MCF 10A (cell line): ENCODE data around the gene TRRAP. TPM values are rescaled to one million over a fixed set of nuclear protein-coding genes. Genes with fewer than 3 reads are reported as not detected.

ENCODE experiments used
- BruUV-seq: library from RNA; stranded (reverse); fragments of 400-500 nt; replicated peaks from 2 replicates; lab custom pipeline; 2021; lab: Mats Ljungman, UMichigan
- CTCF ChIA-PET: fragments of 300-600 bp; sonication (Branson Sonifier 250); formaldehyde crosslinking; extraction: SDS; loops from one replicate; lab custom pipeline; 2021; ENCODE audit warnings: antibody characterized with exemption, inconsistent platforms; lab: Yijun Ruan, JAX
- POLR2A ChIA-PET: fragments of 300-600, 350-650 bp; sonication (Branson Sonifier 250); formaldehyde crosslinking; extraction: SDS; loops from one replicate; lab custom pipeline; 2020; ENCODE audit warnings: antibody characterized with exemption, inconsistent platforms; lab: Yijun Ruan, JAX
- DNase-seq: peaks from one replicate; pipeline ENCODE4 v3.0.0-alpha.2; 2018; ENCODE audit not compliant: unreplicated experiment
- H3K27ac Mint-ChIP-seq: one replicate; pipeline ENCODE4 v1.8.0; 2022; ENCODE audit warnings: mild to moderate bottlenecking, low read depth, mixed read lengths; ENCODE audit not compliant: unreplicated experiment
- H3K27me3 Mint-ChIP-seq: one replicate; pipeline ENCODE4 v1.8.0; 2022; ENCODE audit warnings: mixed read lengths; ENCODE audit not compliant: insufficient read depth, unreplicated experiment
- H3K36me3 Mint-ChIP-seq: one replicate; pipeline ENCODE4 v1.8.0; 2022; ENCODE audit warnings: mild to moderate bottlenecking, moderate library complexity, mixed read lengths; ENCODE audit not compliant: insufficient read depth, unreplicated experiment
- H3K4me1 Mint-ChIP-seq: one replicate; pipeline ENCODE4 v1.8.0; 2022; ENCODE audit warnings: mixed read lengths; ENCODE audit not compliant: insufficient read depth, unreplicated experiment
- H3K4me3 Mint-ChIP-seq: one replicate; pipeline ENCODE4 v1.8.0; 2022; ENCODE audit warnings: mild to moderate bottlenecking, moderate library complexity, mixed read lengths; ENCODE audit not compliant: unreplicated experiment
- H3K9me3 Mint-ChIP-seq: one replicate; pipeline ENCODE4 v1.8.0; 2022; ENCODE audit warnings: mixed read lengths; ENCODE audit not compliant: unreplicated experiment
- CTCF ChIP-seq: fragments of 200-600 bp; IDR thresholded peaks from one replicate; pipeline ENCODE4 v1.8.0; 2022; ENCODE audit warnings: antibody characterized with exemption, mild to moderate bottlenecking; ENCODE audit not compliant: unreplicated experiment
- intact Hi-C: fragments of 100-400 bp; cut with micrococcal nuclease; formaldehyde crosslinking; loops from 2 replicates; pipeline ENCODE4 v1.14.1; 2022
- total RNA-seq: library from RNA; stranded (reverse); gene quantifications from 2 replicates; pipeline ENCODE4 v1.2.3, GENCODE V29; 2022

TRRAP gene
- total RNA-seq, 1 experiment from 2014 or later, result 30.4 TPM

DNA sequence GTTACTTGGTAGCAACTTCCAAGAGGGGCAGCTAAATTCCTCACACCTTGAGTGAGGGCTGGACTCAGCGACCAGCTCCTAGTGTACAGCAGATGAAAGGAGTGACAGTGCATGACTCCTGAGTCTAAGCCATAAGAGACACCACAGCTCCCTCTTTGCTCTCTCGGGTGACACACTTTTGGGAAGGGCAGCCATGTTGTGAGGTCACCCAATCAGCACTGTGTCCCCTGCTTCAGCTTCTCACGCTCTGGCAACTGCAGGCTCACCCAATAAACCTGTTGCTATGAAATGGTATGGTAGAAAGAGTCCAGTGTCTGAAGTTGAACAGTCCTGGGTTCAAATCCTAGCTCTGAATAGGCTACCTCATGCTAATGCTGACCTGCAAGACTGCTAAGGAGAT, 29.4 kb upstream of the TRRAP start:
- peaks cover 4% of the 10 kb centered on the region for H3K9me3 Mint-ChIP-seq
- no TSS peak for BruUV-seq
- ChIA-PET POLR2A (no interaction called here), CTCF (interaction anchor here (0.5 to 1.5 kb wide), 4 partner anchors 424 to 555 kb away, joined by 3 read pairs; no protein-coding TSS in a partner anchor)
- no peak overlapping the region for H3K4me3 Mint-ChIP-seq
- no peak for DNase-seq
- no peak for TF ChIP-seq CTCF
- no peaks in the 10 kb centered on the region for H3K4me1 Mint-ChIP-seq
- intact Hi-C loops, result loop anchor here (10.0 kb wide), 1 partner anchor 564 kb away; the partner anchor contains the start of gene BRI3
- H3K27ac Mint-ChIP-seq, result no peak overlapping the region
- peaks cover 12% of the 10 kb centered on the region for H3K36me3 Mint-ChIP-seq
- H3K27me3 Mint-ChIP-seq, result peaks cover 38% of the 10 kb centered on the region

- DNase-seq, result no peak
- peaks cover 30% of the 10 kb centered on the region for H3K27me3 Mint-ChIP-seq
- H3K27ac Mint-ChIP-seq, result no peak overlapping the region
- H3K9me3 Mint-ChIP-seq, result peaks cover 4% of the 10 kb centered on the region
- H3K4me3 Mint-ChIP-seq, result no peak overlapping the region
- H3K36me3 Mint-ChIP-seq, result peaks cover 6% of the 10 kb centered on the region
- intact Hi-C loops, result loop anchor here (5.0 kb wide), 1 partner anchor 831 kb away; no protein-coding TSS in a partner anchor
- BruUV-seq, result no TSS peak
- ChIA-PET CTCF (interaction anchor here (0.5 to 1.1 kb wide), 5 partner anchors 10 to 420 kb away, joined by 3 to 7 read pairs (median 3); no protein-coding TSS in a partner anchor), POLR2A (no interaction called here)
- TF ChIP-seq CTCF, result no peak
- H3K4me1 Mint-ChIP-seq, result no peaks in the 10 kb centered on the region
Observed at GRCh38 chr7:98852826-98853225, 25.5 kb upstream of the TRRAP start.

DNA sequence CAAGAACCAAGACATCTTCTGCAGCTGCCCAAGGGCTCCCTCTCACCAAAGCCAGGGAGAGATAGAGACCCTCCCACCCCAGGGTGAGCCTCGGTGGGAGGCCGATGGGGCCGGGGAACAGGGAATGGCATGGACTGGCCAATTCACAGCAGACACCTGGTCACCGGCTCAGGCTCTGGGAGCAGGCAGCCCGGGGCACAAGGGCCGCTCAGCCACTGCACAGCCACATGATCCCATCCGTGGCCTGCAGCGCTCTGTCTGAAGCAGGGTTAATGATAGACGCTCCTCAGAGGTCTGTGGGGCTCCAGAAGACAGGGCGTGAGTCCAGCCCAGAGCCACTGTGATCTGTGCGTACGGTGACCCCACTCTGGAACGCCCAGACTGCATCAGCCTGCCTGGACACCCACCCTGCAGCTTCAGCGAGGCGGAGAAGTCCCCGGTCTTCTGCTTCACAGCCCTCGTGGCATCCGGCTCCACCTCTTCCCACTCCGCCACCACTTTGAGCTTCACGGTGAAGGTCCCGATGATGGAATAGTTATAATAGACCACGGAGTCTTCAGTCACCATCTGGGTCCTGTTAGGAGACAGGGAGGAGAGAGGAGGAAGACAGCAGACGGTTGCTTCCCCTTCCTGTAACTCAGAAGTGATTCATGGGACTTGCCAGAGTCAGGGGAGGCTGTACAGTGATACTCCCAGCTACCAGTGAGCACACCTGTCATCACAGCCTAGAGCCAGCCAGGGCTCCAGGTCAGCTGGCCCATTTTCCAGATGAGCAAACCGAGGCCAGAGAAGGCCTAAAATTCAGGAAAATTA, 22.5 kb upstream of the TRRAP start:
- no peak overlapping the region for H3K4me3 Mint-ChIP-seq
- no TSS peak for BruUV-seq
- H3K4me1 Mint-ChIP-seq, result no peaks in the 10 kb centered on the region
- H3K27me3 Mint-ChIP-seq, result peaks cover 51% of the 10 kb centered on the region
- POLR2A ChIA-PET, result no interaction called here
- H3K9me3 Mint-ChIP-seq, result no peaks in the 10 kb centered on the region
- H3K36me3 Mint-ChIP-seq, result peaks cover 7% of the 10 kb centered on the region
- intact Hi-C loops, result no loop called here
- DNase-seq, result no peak
- no peak for TF ChIP-seq CTCF
- CTCF ChIA-PET, result interaction anchor here (0.9 kb wide), 1 partner anchor 435 kb away, joined by 3 read pairs; no protein-coding TSS in a partner anchor
- no peak overlapping the region for H3K27ac Mint-ChIP-seq

DNA sequence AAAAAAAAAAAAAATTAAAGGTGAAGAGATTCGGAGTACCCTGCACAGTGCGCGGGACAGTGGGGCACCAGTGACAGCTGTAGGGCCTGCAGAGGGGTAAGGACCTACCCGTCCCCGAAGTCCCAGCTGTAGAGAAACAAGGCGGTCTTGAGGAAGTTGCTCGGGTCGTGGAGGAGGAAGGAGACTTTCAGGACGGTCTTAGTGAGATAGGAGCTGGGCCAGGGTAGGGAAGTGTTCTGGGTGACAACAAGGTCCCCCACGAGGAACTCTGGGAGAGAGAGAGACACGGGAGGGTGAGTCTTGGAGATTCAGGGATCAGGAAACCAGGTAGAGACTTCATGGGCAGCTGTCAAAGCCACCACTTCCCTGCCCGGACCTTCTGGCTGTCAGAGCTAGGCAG, 18.3 kb upstream of the TRRAP start:
- ChIA-PET POLR2A (no interaction called here), CTCF (interaction anchor here (1.2 kb wide), 1 partner anchor 440 kb away, joined by 4 read pairs; no protein-coding TSS in a partner anchor)
- DNase-seq, result no peak
- TF ChIP-seq CTCF, result no peak
- Mint-ChIP-seq H3K9me3 (no peaks in the 10 kb centered on the region), H3K27ac (no peak overlapping the region), H3K27me3 (peaks cover 57% of the 10 kb centered on the region), H3K4me1 (no peaks in the 10 kb centered on the region), H3K36me3 (peaks cover 6% of the 10 kb centered on the region), H3K4me3 (no peak overlapping the region)
- no TSS peak for BruUV-seq
- intact Hi-C loops, result no loop called here
